ENCODE data around the gene LRRC40.

DNA sequence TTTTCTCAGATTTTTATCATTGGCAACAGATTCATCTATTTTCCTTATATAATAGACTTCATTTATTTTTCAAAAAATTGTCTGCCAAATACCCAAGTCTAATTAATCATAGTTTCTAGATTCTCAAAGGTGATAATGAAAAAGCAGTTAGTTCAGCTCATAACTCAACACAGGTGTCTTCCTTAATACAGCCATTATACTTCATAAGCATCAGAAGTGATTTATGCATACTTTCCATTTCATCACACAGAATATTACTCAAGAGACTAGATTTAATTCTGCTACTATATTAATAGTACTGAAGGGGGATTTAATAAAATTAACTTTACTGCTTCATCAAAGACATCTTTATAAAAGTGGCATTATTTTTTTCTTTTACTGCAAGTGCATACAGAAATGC lies 34.6 kb upstream of the LRRC40 start:
- TF ChIP-seq, protein P1, sequence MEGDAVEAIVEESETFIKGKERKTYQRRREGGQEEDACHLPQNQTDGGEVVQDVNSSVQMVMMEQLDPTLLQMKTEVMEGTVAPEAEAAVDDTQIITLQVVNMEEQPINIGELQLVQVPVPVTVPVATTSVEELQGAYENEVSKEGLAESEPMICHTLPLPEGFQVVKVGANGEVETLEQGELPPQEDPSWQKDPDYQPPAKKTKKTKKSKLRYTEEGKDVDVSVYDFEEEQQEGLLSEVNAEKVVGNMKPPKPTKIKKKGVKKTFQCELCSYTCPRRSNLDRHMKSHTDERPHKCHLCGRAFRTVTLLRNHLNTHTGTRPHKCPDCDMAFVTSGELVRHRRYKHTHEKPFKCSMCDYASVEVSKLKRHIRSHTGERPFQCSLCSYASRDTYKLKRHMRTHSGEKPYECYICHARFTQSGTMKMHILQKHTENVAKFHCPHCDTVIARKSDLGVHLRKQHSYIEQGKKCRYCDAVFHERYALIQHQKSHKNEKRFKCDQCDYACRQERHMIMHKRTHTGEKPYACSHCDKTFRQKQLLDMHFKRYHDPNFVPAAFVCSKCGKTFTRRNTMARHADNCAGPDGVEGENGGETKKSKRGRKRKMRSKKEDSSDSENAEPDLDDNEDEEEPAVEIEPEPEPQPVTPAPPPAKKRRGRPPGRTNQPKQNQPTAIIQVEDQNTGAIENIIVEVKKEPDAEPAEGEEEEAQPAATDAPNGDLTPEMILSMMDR (conservative IDR thresholded peaks at IDR 0.05; ENCODE audit: low read depth, low read length): no peak
- TF ChIP-seq EZH2 (IDR thresholded peaks at IDR 0.05; ENCODE audit: borderline replicate concordance, low read depth, low read length, poor library complexity, severe bottlenecking): no peak

Data from A673 (cell line).